ENCODE data around the gene STAMBPL1.

STAMBPL1 gene

GRCh38 chr10:88888810-88889445 is 8.9 kb downstream of the STAMBPL1 start:
- no peaks in the 10 kb centered on the region for H3K9me3 Mint-ChIP-seq
- H3K4me3 Mint-ChIP-seq: no peak overlapping the region
- ATAC-seq (replicated peaks; ENCODE audit: extremely low read depth, poor library complexity, severe bottlenecking) (no peak), DNase-seq (ENCODE audit: low spot score in 2 of 2) (no peak)
- H3K27ac Mint-ChIP-seq (ENCODE audit: low read depth): no peak overlapping the region
- no peaks in the 10 kb centered on the region for H3K27me3 Mint-ChIP-seq
- H3K4me1 Mint-ChIP-seq: peaks cover 60% of the 10 kb centered on the region
- peaks cover 4% of the 10 kb centered on the region for H3K36me3 Mint-ChIP-seq (ENCODE audit: insufficient read depth)

GRCh38 chr10:88889559-88890337 is 9.7 kb downstream of the STAMBPL1 start:
- peaks cover 58% of the 10 kb centered on the region for H3K4me1 Mint-ChIP-seq
- H3K36me3 Mint-ChIP-seq (ENCODE audit: insufficient read depth): peaks cover 4% of the 10 kb centered on the region
- H3K4me3 Mint-ChIP-seq: no peak overlapping the region
- H3K27me3 Mint-ChIP-seq: no peaks in the 10 kb centered on the region
- no peak for ATAC-seq (replicated peaks; ENCODE audit: extremely low read depth, poor library complexity, severe bottlenecking)
- DNase-seq (ENCODE audit: low spot score in 2 of 2): no peak
- H3K9me3 Mint-ChIP-seq: no peaks in the 10 kb centered on the region
- H3K27ac Mint-ChIP-seq (ENCODE audit: low read depth): peak overlapping the region; percentile 20

GRCh38 chr10:88890681-88891381 is 10.8 kb downstream of the STAMBPL1 start:
- H3K4me1 Mint-ChIP-seq: peaks cover 50% of the 10 kb centered on the region
- no peak overlapping the region for H3K4me3 Mint-ChIP-seq
- H3K36me3 Mint-ChIP-seq (ENCODE audit: insufficient read depth): peaks cover 4% of the 10 kb centered on the region
- peak overlapping the region; percentile 20 for H3K27ac Mint-ChIP-seq (ENCODE audit: low read depth)
- no peaks in the 10 kb centered on the region for H3K9me3 Mint-ChIP-seq
- no peaks in the 10 kb centered on the region for H3K27me3 Mint-ChIP-seq
- no peak for ATAC-seq (replicated peaks; ENCODE audit: extremely low read depth, poor library complexity, severe bottlenecking)
- no peak for DNase-seq (ENCODE audit: low spot score in 2 of 2)

GRCh38 chr10:88892222-88892967 is 12.3 kb downstream of the STAMBPL1 start:
- Mint-ChIP-seq H3K36me3 (ENCODE audit: insufficient read depth) (peaks cover 5% of the 10 kb centered on the region), H3K4me1 (peaks cover 57% of the 10 kb centered on the region), H3K27me3 (no peaks in the 10 kb centered on the region), H3K27ac (ENCODE audit: low read depth) (peak overlapping the region; percentile 67), H3K9me3 (no peaks in the 10 kb centered on the region), H3K4me3 (no peak overlapping the region)
- ATAC-seq (replicated peaks; ENCODE audit: extremely low read depth, poor library complexity, severe bottlenecking): no peak
- no peak for DNase-seq (ENCODE audit: low spot score in 2 of 2)

- DNase-seq (ENCODE audit: low spot score in 2 of 2): no peak
- Mint-ChIP-seq H3K27me3 (no peaks in the 10 kb centered on the region), H3K27ac (ENCODE audit: low read depth) (no peak overlapping the region), H3K36me3 (ENCODE audit: insufficient read depth) (peaks cover 5% of the 10 kb centered on the region), H3K4me3 (no peak overlapping the region), H3K9me3 (no peaks in the 10 kb centered on the region), H3K4me1 (peaks cover 59% of the 10 kb centered on the region)
- no peak for ATAC-seq (replicated peaks; ENCODE audit: extremely low read depth, poor library complexity, severe bottlenecking)
These were observed 13.6 kb downstream of the STAMBPL1 start for GRCh38 chr10:88893611-88894010.

GRCh38 chr10:88895250-88895649 is 15.2 kb downstream of the STAMBPL1 start:
- Mint-ChIP-seq H3K27ac (ENCODE audit: low read depth) (no peak overlapping the region), H3K27me3 (no peaks in the 10 kb centered on the region), H3K36me3 (ENCODE audit: insufficient read depth) (peaks cover 1% of the 10 kb centered on the region), H3K4me1 (peaks cover 54% of the 10 kb centered on the region), H3K4me3 (no peak overlapping the region), H3K9me3 (no peaks in the 10 kb centered on the region)
- no peak for DNase-seq (ENCODE audit: low spot score in 2 of 2)
- ATAC-seq (replicated peaks; ENCODE audit: extremely low read depth, poor library complexity, severe bottlenecking): no peak

- H3K4me1 Mint-ChIP-seq: peaks cover 58% of the 10 kb centered on the region
- ATAC-seq (replicated peaks; ENCODE audit: extremely low read depth, poor library complexity, severe bottlenecking) (no peak), DNase-seq (ENCODE audit: low spot score in 2 of 2) (no peak)
- no peaks in the 10 kb centered on the region for H3K9me3 Mint-ChIP-seq
- H3K36me3 Mint-ChIP-seq (ENCODE audit: insufficient read depth): peaks cover 3% of the 10 kb centered on the region
- H3K27me3 Mint-ChIP-seq: no peaks in the 10 kb centered on the region
- H3K4me3 Mint-ChIP-seq: no peak overlapping the region
- H3K27ac Mint-ChIP-seq (ENCODE audit: low read depth): peak overlapping the region; percentile 41
These were observed 16.4 kb downstream of the STAMBPL1 start for GRCh38 chr10:88896372-88896993.

- DNase-seq (ENCODE audit: low spot score in 2 of 2) (no peak), ATAC-seq (replicated peaks; ENCODE audit: extremely low read depth, poor library complexity, severe bottlenecking) (no peak)
- H3K27me3 Mint-ChIP-seq: no peaks in the 10 kb centered on the region
- peak overlapping the region; percentile 41 for H3K27ac Mint-ChIP-seq (ENCODE audit: low read depth)
- peaks cover 60% of the 10 kb centered on the region for H3K4me1 Mint-ChIP-seq
- no peaks in the 10 kb centered on the region for H3K9me3 Mint-ChIP-seq
- H3K36me3 Mint-ChIP-seq (ENCODE audit: insufficient read depth): peaks cover 9% of the 10 kb centered on the region
- peak overlapping the region; percentile 26 for H3K4me3 Mint-ChIP-seq
These were observed 17.2 kb downstream of the STAMBPL1 start for GRCh38 chr10:88896994-88897853.

GRCh38 chr10:88898727-88899126 is 18.7 kb downstream of the STAMBPL1 start:
- no peaks in the 10 kb centered on the region for H3K9me3 Mint-ChIP-seq
- no peak overlapping the region for H3K4me3 Mint-ChIP-seq
- H3K27ac Mint-ChIP-seq (ENCODE audit: low read depth): no peak overlapping the region
- ATAC-seq (replicated peaks; ENCODE audit: extremely low read depth, poor library complexity, severe bottlenecking) (no peak), DNase-seq (ENCODE audit: low spot score in 2 of 2) (no peak)
- H3K4me1 Mint-ChIP-seq: peaks cover 58% of the 10 kb centered on the region
- peaks cover 22% of the 10 kb centered on the region for H3K36me3 Mint-ChIP-seq (ENCODE audit: insufficient read depth)
- no peaks in the 10 kb centered on the region for H3K27me3 Mint-ChIP-seq

- Mint-ChIP-seq H3K36me3 (ENCODE audit: insufficient read depth) (peaks cover 25% of the 10 kb centered on the region), H3K4me1 (peaks cover 52% of the 10 kb centered on the region), H3K27ac (ENCODE audit: low read depth) (no peak overlapping the region), H3K9me3 (no peaks in the 10 kb centered on the region), H3K27me3 (no peaks in the 10 kb centered on the region), H3K4me3 (no peak overlapping the region)
- DNase-seq (ENCODE audit: low spot score in 2 of 2) (no peak), ATAC-seq (replicated peaks; ENCODE audit: extremely low read depth, poor library complexity, severe bottlenecking) (no peak)
These were observed 19.8 kb downstream of the STAMBPL1 start for GRCh38 chr10:88899886-88900285.

GRCh38 chr10:88901206-88901983 is 21.4 kb downstream of the STAMBPL1 start:
- Mint-ChIP-seq H3K4me3 (no peak overlapping the region), H3K27ac (ENCODE audit: low read depth) (peak overlapping the region; percentile 22), H3K9me3 (no peaks in the 10 kb centered on the region), H3K36me3 (ENCODE audit: insufficient read depth) (peaks cover 33% of the 10 kb centered on the region), H3K4me1 (peaks cover 45% of the 10 kb centered on the region), H3K27me3 (no peaks in the 10 kb centered on the region)
- ATAC-seq (replicated peaks; ENCODE audit: extremely low read depth, poor library complexity, severe bottlenecking) (peak; percentile 58), DNase-seq (ENCODE audit: low spot score in 2 of 2) (no peak)
